HepG2 (cell line): ENCODE data around the gene STAMBPL1. TPM values are rescaled to one million over a fixed set of nuclear protein-coding genes. Genes with fewer than 3 reads are reported as not detected.

ENCODE experiments used
- ATAC-seq: fragments of 200-7000 bp; cut with Tn5 transposase; 3 replicates; pipeline ENCODE4 v1.9.1; 2020; ENCODE audit warnings: mild to moderate bottlenecking, moderate library complexity
- BruUV-seq: library from RNA; stranded (reverse); fragments of 400-500 nt; replicated peaks from 2 replicates; lab custom pipeline; 2021; lab: Mats Ljungman, UMichigan
- CTCF ChIA-PET: fragments of 300-600 bp; formaldehyde crosslinking; extraction: SDS; loops from one replicate; lab custom pipeline; 2021; ENCODE audit warnings: low total read pairs, inconsistent platforms, low intra/inter-chr PET ratio; lab: Yijun Ruan, JAX
- POLR2A ChIA-PET: fragments of 350-600 bp; sonication (Branson Sonifier 250); formaldehyde crosslinking; loops from one replicate; lab custom pipeline; 2020; ENCODE audit warnings: antibody characterized with exemption, inconsistent platforms; lab: Yijun Ruan, JAX
- DNase-seq: peaks from one replicate; pipeline ENCODE4 v3.0.0-alpha.2; 2015; ENCODE audit warnings: low spot score
- FAIRE-seq: peaks from 3 replicates; lab custom pipeline; 2011; peaks lifted over from hg19 to GRCh38; lab: Jason Lieb, UNC
- H2AFZ ChIP-seq: one replicate; pipeline ENCODE4 v1.6.1; 2011; ENCODE audit warnings: low read length, inconsistent platforms
- H3K27ac ChIP-seq: fragments of 300-600 bp; 3 replicates; pipeline ENCODE4 v1.8.0; 2011; ENCODE audit warnings: mixed run types, mild to moderate bottlenecking, mixed read lengths, low read length, inconsistent platforms; ENCODE audit not compliant: insufficient read depth; ENCODE audit errors: extremely low read length
- H3K27me3 ChIP-seq, 2 experiments: fragments of 200-600 bp in 1 of 2; 2 replicates in 1 of 2; 3 replicates in 1 of 2; pipeline versions ENCODE4 v1.6.0 to v1.8.0; 2011; ENCODE audit warnings: low read length in 2 of 2, mild to moderate bottlenecking in 2 of 2, moderate library complexity in 2 of 2, inconsistent platforms in 1 of 2; ENCODE audit not compliant: insufficient read depth in 2 of 2, control insufficient read depth in 1 of 2
- H3K36me3 ChIP-seq, 2 experiments: fragments of 200-600 bp in 1 of 2; replicated peaks in 1 of 2; 2 replicates in 1 of 2; 3 replicates in 1 of 2; pipeline versions ENCODE4 v1.5.1 to v1.8.0; 2011; ENCODE audit warnings: low read length in 2 of 2, inconsistent platforms in 1 of 2; ENCODE audit not compliant: insufficient read depth in 2 of 2, control insufficient read depth in 1 of 2
- H3K4me1 ChIP-seq: 2 replicates; pipeline ENCODE4 v1.5.1; 2012; ENCODE audit warnings: low read length, inconsistent platforms; ENCODE audit not compliant: insufficient read depth
- H3K4me2 ChIP-seq: 2 replicates; pipeline ENCODE4 v1.6.0; 2011; ENCODE audit warnings: low read depth, low read length, inconsistent platforms
- H3K4me3 ChIP-seq, 3 experiments: fragments of 200-600 bp in 1 of 3; sonication (generic), shearing (Covaris generic) in 1 of 3; replicated peaks in 1 of 3; 2 replicates each; pipeline ENCODE4 v1.5.1; 2011 to 2016; ENCODE audit warnings: low read length in 3 of 3, inconsistent platforms in 2 of 3, low read depth in 2 of 3, mild to moderate bottlenecking in 2 of 3, control low read depth in 1 of 3, mixed read lengths in 1 of 3; ENCODE audit not compliant: insufficient read depth in 1 of 3
- H3K79me2 ChIP-seq: one replicate; pipeline ENCODE4 v1.6.1; 2011; ENCODE audit warnings: low read length, inconsistent platforms; ENCODE audit not compliant: insufficient read depth
- H3K9ac ChIP-seq: 2 replicates; pipeline ENCODE4 v1.6.0; 2011; ENCODE audit warnings: mild to moderate bottlenecking, low read depth, low read length, inconsistent platforms; ENCODE audit not compliant: insufficient read depth
- H3K9me3 ChIP-seq: 2 replicates; pipeline ENCODE4 v1.5.1; 2012; ENCODE audit warnings: mild to moderate bottlenecking, low read length
- H4K20me1 ChIP-seq: 2 replicates; pipeline ENCODE4 v1.6.0; 2011; ENCODE audit warnings: inconsistent platforms, mild to moderate bottlenecking, low read length, moderate library complexity; ENCODE audit not compliant: insufficient read depth
- MED13 ChIP-seq: sonication (generic); formaldehyde crosslinking; IDR thresholded peaks from 2 replicates; pipeline ENCODE4 v1.5.0; 2020; ENCODE audit warnings: missing genetic modification reagents
- RFX3 ChIP-seq: IDR thresholded peaks from 2 replicates; pipeline ENCODE4 v1.6.1; 2016; ENCODE audit warnings: missing biosample characterization, missing genetic modification reagents
- ZNF138 ChIP-seq: sonication (generic); formaldehyde crosslinking; IDR thresholded peaks from 2 replicates; pipeline ENCODE4 v1.5.0; 2020; ENCODE audit warnings: mild to moderate bottlenecking, low read depth, missing genetic modification reagents
- ZNF883 ChIP-seq: sonication (generic); formaldehyde crosslinking; IDR thresholded peaks from 2 replicates; pipeline ENCODE4 v1.5.1; 2020; ENCODE audit warnings: mild to moderate bottlenecking, missing genetic modification reagents; ENCODE audit errors: not compliant biosample characterization
- WGBS: methylation state at CpG from one replicate; pipeline ENCODE4 v1.1.6; 2017; ENCODE audit warnings: low lambda C conversion rate; 5-methylcytosine and 5-hydroxymethylcytosine counted together
- in situ Hi-C: cut with HindIII; loops from 2 replicates; pipeline ENCODE4 v1.10.0; 2017; ENCODE audit warnings: low pct_unique_long_range_greater_than_20kb; ENCODE audit not compliant: extremely low pct_ligation_motif_present
- intact Hi-C: fragments of 100-400 bp; cut with micrococcal nuclease; formaldehyde crosslinking; loops from one replicate; pipeline ENCODE4 v1.10.0; 2022; ENCODE audit not compliant: unreplicated experiment
- polyA plus RNA-seq, 8 experiments: library from polyadenylated mRNA; depleted of rRNA in 3 of 8; stranded (reverse) in 7 of 8; unstranded in 1 of 8; fragments of >200 nt; fragmentation: Illumina TruSeq in 4 of 8; extraction: Trizol in 4 of 8; gene quantifications; 2 replicates each; pipeline versions ENCODE4 v1.2.1 to v1.2.3, GENCODE V29; 2011 to 2016; ENCODE audit warnings: low read depth in 4 of 8, missing spikeins in 1 of 8, mixed read lengths in 1 of 8; ENCODE audit not compliant: insufficient read depth in 1 of 8
- total RNA-seq, 5 experiments: library from RNA; depleted of rRNA; stranded (reverse); fragments of >200 nt; fragmentation: Illumina TruSeq; extraction: Trizol; gene quantifications; 2 replicates each; pipeline ENCODE4 v1.2.3, GENCODE V29; 2016; ENCODE audit warnings: low read depth in 1 of 5
- TF ChIP-seq, protein P1 (sequence below): sonication (generic); formaldehyde crosslinking; IDR thresholded peaks from 2 replicates; pipeline ENCODE4 v1.4.0; 2020; ENCODE audit warnings: missing genetic modification reagents
- TF ChIP-seq, protein P2 (sequence below): IDR thresholded peaks from 2 replicates; pipeline ENCODE4 v1.6.1; 2012; ENCODE audit warnings: low read depth, low read length, improper control_type of control experiment
- TF ChIP-seq, protein P3 (sequence below): sonication (generic); formaldehyde crosslinking; IDR thresholded peaks from 2 replicates; pipeline ENCODE4 v1.9.0; 2022; ENCODE audit warnings: low read depth, missing genetic modification reagents
- TF ChIP-seq, protein P4 (sequence below), 2 experiments: sonication (generic) in 1 of 2; formaldehyde crosslinking in 1 of 2; IDR thresholded peaks; 2 replicates each; pipeline versions ENCODE4 v1.5.1 to v1.6.1; 2011 to 2020; ENCODE audit warnings: borderline replicate concordance in 1 of 2, low read depth in 1 of 2, low read length in 1 of 2, mild to moderate bottlenecking in 1 of 2, missing genetic modification reagents in 1 of 2, moderate library complexity in 1 of 2
- TF ChIP-seq, protein P5 (sequence below), 2 experiments: sonication (generic) in 1 of 2; formaldehyde crosslinking in 1 of 2; IDR thresholded peaks; 2 replicates each; pipeline versions ENCODE4 v1.4.0 to v1.6.1; 2018 to 2020; ENCODE audit warnings: missing genetic modification reagents in 2 of 2, borderline replicate concordance in 1 of 2, low read depth in 1 of 2, mild to moderate bottlenecking in 1 of 2, missing biosample characterization in 1 of 2
- TF ChIP-seq, protein P6 (sequence below): sonication (generic); formaldehyde crosslinking; conservative IDR thresholded peaks from 2 replicates; pipeline ENCODE4 v1.4.0; 2020; ENCODE audit warnings: missing genetic modification reagents
- TF ChIP-seq, protein P7 (sequence below): sonication (generic); formaldehyde crosslinking; IDR thresholded peaks from 2 replicates; pipeline ENCODE4 v1.4.0; 2020; ENCODE audit warnings: low read depth, mild to moderate bottlenecking, missing genetic modification reagents

Gene STAMBPL1
- total and polyA plus RNA-seq, 2 of the 13 experiments (the other 11 are each of a cell fraction or from before 2014, with no cell fraction given), result 1.4 to 1.5 TPM

DNA sequence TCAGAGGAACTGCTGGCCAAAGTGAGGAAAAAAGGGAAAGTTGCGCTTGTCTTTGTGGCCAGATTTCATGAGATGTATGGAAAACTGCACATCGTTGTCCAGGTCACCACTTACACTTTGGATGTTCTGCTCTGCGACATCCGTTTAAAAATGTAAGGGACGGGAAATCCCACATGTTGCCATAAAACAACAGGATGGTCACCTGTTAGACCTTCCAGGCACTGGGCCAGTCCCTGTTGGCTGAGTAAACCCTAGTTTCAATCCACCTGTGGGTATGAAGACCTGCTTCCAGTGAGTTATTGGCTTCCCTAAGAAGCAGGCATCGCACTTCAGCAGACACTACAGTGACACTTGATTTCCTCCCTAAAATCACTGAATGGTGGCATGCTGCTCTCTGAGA lies 2.7 kb upstream of the STAMBPL1 start:
- DNase-seq (no peak), ATAC-seq (no peak), FAIRE-seq (no peak)
- Histone ChIP-seq H3K36me3 (no peaks in the 10 kb centered on the region), H3K9ac (no peak overlapping the region), H3K27ac (no peak overlapping the region), H3K27me3 (peaks cover 0 to 15% of the 10 kb centered on the region in 2 experiments; a peak in 2 of 5 replicates), H3K4me2 (no peak overlapping the region), H2AFZ (no peak overlapping the region), H4K20me1 (no peaks in the 10 kb centered on the region), H3K4me1 (peaks cover 20% of the 10 kb centered on the region), H3K9me3 (no peaks in the 10 kb centered on the region), H3K4me3 (no peak overlapping the region), H3K79me2 (no peaks in the 10 kb centered on the region)
- intact Hi-C loops, result no loop called here
- ChIA-PET CTCF (no interaction called here), POLR2A (no interaction called here)
- WGBS, result 68% methylated on average over 4 of the region's 6 CpGs
- no TSS peak for BruUV-seq
- in situ Hi-C loops, result no loop called here
- TF ChIP-seq, protein P1, sequence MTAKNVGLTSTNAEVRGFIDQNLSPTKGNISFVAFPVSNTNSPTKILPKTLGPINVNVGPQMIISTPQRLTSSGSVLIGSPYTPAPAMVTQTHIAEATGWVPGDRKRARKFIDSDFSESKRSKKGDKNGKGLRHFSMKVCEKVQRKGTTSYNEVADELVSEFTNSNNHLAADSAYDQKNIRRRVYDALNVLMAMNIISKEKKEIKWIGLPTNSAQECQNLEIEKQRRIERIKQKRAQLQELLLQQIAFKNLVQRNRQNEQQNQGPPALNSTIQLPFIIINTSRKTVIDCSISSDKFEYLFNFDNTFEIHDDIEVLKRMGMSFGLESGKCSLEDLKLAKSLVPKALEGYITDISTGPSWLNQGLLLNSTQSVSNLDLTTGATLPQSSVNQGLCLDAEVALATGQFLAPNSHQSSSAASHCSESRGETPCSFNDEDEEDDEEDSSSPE (CRISPR knock-in tag), result no peak
- TF ChIP-seq, protein P2, sequence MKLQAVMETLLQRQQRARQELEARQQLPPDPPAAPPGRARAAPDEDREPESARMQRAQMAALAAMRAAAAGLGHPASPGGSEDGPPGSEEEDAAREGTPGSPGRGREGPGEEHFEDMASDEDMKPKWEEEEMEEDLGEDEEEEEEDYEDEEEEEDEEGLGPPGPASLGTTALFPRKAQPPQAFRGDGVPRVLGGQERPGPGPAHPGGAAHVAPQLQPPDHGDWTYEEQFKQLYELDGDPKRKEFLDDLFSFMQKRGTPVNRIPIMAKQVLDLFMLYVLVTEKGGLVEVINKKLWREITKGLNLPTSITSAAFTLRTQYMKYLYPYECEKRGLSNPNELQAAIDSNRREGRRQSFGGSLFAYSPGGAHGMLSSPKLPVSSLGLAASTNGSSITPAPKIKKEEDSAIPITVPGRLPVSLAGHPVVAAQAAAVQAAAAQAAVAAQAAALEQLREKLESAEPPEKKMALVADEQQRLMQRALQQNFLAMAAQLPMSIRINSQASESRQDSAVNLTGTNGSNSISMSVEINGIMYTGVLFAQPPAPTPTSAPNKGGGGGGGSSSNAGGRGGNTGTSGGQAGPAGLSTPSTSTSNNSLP, result no peak
- TF ChIP-seq, protein P3, sequence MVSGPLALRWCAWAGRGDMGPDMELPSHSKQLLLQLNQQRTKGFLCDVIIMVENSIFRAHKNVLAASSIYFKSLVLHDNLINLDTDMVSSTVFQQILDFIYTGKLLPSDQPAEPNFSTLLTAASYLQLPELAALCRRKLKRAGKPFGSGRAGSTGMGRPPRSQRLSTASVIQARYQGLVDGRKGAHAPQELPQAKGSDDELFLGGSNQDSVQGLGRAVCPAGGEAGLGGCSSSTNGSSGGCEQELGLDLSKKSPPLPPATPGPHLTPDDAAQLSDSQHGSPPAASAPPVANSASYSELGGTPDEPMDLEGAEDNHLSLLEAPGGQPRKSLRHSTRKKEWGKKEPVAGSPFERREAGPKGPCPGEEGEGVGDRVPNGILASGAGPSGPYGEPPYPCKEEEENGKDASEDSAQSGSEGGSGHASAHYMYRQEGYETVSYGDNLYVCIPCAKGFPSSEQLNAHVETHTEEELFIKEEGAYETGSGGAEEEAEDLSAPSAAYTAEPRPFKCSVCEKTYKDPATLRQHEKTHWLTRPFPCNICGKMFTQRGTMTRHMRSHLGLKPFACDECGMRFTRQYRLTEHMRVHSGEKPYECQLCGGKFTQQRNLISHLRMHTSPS (CRISPR knock-in tag), result no peak
- TF ChIP-seq, protein P4, sequence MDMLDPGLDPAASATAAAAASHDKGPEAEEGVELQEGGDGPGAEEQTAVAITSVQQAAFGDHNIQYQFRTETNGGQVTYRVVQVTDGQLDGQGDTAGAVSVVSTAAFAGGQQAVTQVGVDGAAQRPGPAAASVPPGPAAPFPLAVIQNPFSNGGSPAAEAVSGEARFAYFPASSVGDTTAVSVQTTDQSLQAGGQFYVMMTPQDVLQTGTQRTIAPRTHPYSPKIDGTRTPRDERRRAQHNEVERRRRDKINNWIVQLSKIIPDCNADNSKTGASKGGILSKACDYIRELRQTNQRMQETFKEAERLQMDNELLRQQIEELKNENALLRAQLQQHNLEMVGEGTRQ (IDR thresholded peaks at IDR 0.05; ENCODE audit: low read depth, low read length), result no peak
- TF ChIP-seq, protein P4 (CRISPR knock-in tag; IDR thresholded peaks at IDR 0.05; ENCODE audit: borderline replicate concordance), result no peak
- TF ChIP-seq ZNF883 (CRISPR knock-in tag), result no peak
- TF ChIP-seq RFX3 (CRISPR knock-in tag), result no peak
- TF ChIP-seq ZNF138 (CRISPR knock-in tag), result no peak
- no peak for TF ChIP-seq MED13 (CRISPR knock-in tag)
- TF ChIP-seq, protein P5, sequence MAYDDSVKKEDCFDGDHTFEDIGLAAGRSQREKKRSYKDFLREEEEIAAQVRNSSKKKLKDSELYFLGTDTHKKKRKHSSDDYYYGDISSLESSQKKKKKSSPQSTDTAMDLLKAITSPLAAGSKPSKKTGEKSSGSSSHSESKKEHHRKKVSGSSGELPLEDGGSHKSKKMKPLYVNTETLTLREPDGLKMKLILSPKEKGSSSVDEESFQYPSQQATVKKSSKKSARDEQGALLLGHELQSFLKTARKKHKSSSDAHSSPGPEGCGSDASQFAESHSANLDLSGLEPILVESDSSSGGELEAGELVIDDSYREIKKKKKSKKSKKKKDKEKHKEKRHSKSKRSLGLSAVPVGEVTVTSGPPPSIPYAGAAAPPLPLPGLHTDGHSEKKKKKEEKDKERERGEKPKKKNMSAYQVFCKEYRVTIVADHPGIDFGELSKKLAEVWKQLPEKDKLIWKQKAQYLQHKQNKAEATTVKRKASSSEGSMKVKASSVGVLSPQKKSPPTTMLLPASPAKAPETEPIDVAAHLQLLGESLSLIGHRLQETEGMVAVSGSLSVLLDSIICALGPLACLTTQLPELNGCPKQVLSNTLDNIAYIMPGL (CRISPR knock-in tag; IDR thresholded peaks at IDR 0.05; ENCODE audit: borderline replicate concordance in 1 of 2, low read depth in 1 of 2), result no peak
- TF ChIP-seq, protein P6, sequence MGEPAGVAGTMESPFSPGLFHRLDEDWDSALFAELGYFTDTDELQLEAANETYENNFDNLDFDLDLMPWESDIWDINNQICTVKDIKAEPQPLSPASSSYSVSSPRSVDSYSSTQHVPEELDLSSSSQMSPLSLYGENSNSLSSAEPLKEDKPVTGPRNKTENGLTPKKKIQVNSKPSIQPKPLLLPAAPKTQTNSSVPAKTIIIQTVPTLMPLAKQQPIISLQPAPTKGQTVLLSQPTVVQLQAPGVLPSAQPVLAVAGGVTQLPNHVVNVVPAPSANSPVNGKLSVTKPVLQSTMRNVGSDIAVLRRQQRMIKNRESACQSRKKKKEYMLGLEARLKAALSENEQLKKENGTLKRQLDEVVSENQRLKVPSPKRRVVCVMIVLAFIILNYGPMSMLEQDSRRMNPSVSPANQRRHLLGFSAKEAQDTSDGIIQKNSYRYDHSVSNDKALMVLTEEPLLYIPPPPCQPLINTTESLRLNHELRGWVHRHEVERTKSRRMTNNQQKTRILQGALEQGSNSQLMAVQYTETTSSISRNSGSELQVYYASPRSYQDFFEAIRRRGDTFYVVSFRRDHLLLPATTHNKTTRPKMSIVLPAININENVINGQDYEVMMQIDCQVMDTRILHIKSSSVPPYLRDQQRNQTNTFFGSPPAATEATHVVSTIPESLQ (CRISPR knock-in tag), result no peak
- TF ChIP-seq, protein P7, sequence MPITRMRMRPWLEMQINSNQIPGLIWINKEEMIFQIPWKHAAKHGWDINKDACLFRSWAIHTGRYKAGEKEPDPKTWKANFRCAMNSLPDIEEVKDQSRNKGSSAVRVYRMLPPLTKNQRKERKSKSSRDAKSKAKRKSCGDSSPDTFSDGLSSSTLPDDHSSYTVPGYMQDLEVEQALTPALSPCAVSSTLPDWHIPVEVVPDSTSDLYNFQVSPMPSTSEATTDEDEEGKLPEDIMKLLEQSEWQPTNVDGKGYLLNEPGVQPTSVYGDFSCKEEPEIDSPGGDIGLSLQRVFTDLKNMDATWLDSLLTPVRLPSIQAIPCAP (CRISPR knock-in tag), result no peak
